Endodermal cell (in vitro differentiated cells): ENCODE data around the gene CD151. TPM values are rescaled to one million over a fixed set of nuclear protein-coding genes. Genes with fewer than 3 reads are reported as not detected.

Experiments
- DNase-seq: peaks from one replicate; pipeline ENCODE4 v3.0.0-alpha.2; 2017
- H3K27ac ChIP-seq: 2 replicates; pipeline ENCODE4 v1.5.1; 2013; ENCODE audit warnings: mild to moderate bottlenecking, low read depth, low read length, moderate library complexity
- H3K27me3 ChIP-seq: 2 replicates; pipeline ENCODE4 v1.6.1; 2013; ENCODE audit warnings: mild to moderate bottlenecking, low read length, moderate library complexity; ENCODE audit not compliant: insufficient read depth, control insufficient read depth, poor library complexity, severe bottlenecking
- H3K36me3 ChIP-seq: 2 replicates; pipeline ENCODE4 v1.7.0; 2013; ENCODE audit warnings: mild to moderate bottlenecking, low read length, moderate library complexity; ENCODE audit not compliant: control insufficient read depth, insufficient read depth
- H3K4me1 ChIP-seq: one replicate; pipeline ENCODE4 v1.7.0; 2013; ENCODE audit warnings: low read length; ENCODE audit not compliant: control insufficient read depth, insufficient read depth
- H3K4me3 ChIP-seq: 2 replicates; pipeline ENCODE4 v1.5.1; 2013; ENCODE audit warnings: mild to moderate bottlenecking, low read length, moderate library complexity
- H3K9ac ChIP-seq: 2 replicates; pipeline ENCODE4 v1.6.1; 2013; ENCODE audit warnings: mild to moderate bottlenecking, low read length, moderate library complexity; ENCODE audit not compliant: poor library complexity, severe bottlenecking; ENCODE audit errors: extremely low read depth
- H3K9me3 ChIP-seq: 2 replicates; pipeline ENCODE4 v1.6.1; 2013; ENCODE audit warnings: mild to moderate bottlenecking, low read length, moderate library complexity; ENCODE audit not compliant: control insufficient read depth
- H3K27ac Mint-ChIP-seq: 2 replicates; pipeline ENCODE4 v1.8.0; 2020; ENCODE audit warnings: mixed read lengths
- H3K27me3 Mint-ChIP-seq: 2 replicates; pipeline ENCODE4 v1.8.0; 2021; ENCODE audit warnings: mild to moderate bottlenecking, mixed read lengths; ENCODE audit not compliant: insufficient read depth
- H3K36me3 Mint-ChIP-seq: 2 replicates; pipeline ENCODE4 v1.8.0; 2020; ENCODE audit warnings: low read depth, mixed read lengths
- H3K4me1 Mint-ChIP-seq: 2 replicates; pipeline ENCODE4 v1.8.0; 2020; ENCODE audit warnings: mixed read lengths
- H3K4me3 Mint-ChIP-seq: 2 replicates; pipeline ENCODE4 v1.8.0; 2020; ENCODE audit warnings: mild to moderate bottlenecking, moderate library complexity, mixed read lengths
- H3K9me3 Mint-ChIP-seq: 2 replicates; pipeline ENCODE4 v1.8.0; 2020; ENCODE audit warnings: mild to moderate bottlenecking, mixed read lengths
- CTCF ChIP-seq: fragments of 200-600 bp; sonication (generic); conservative IDR thresholded peaks from 2 replicates; pipeline ENCODE4 v1.5.0; 2021; ENCODE audit warnings: antibody characterized with exemption, mild to moderate bottlenecking
- WGBS, 2 experiments: methylation state at CpG; one replicate each; pipeline versions ENCODE4 v1.1.5 to v1.1.7; 2013; ENCODE audit warnings: missing lambda C conversion rate in 2 of 2, mixed read lengths in 1 of 2; ENCODE audit not compliant: insufficient coverage in 1 of 2, insufficient read length in 1 of 2; 5-methylcytosine and 5-hydroxymethylcytosine counted together
- total RNA-seq, 2 donors: library from RNA; stranded (reverse); fragmentation: NEBNext Ultra II Directional in 1 of 2; extraction: Animal tissue kit (Norgen Biotek cat#: 25700) in 1 of 2; gene quantifications; 2 replicates in 1 of 2; 3 replicates in 1 of 2; pipeline ENCODE4 v1.2.1, GENCODE V29; 2021

CD151 gene
- total RNA-seq, 2 donors from 2014 or later = 139 to 165 TPM

- no peak for DNase-seq
- Mint-ChIP-seq H3K9me3 (no peaks in the 10 kb centered on the region), H3K27me3 (no peaks in the 10 kb centered on the region), H3K4me1 (peaks cover 2% of the 10 kb centered on the region), H3K4me3 (no peak overlapping the region), H3K36me3 (peaks cover 26% of the 10 kb centered on the region), H3K27ac (no peak overlapping the region)
- Histone ChIP-seq H3K4me3 (no peak overlapping the region), H3K9ac (no peak overlapping the region), H3K27ac (no peak overlapping the region), H3K9me3 (no peaks in the 10 kb centered on the region), H3K27me3 (no peaks in the 10 kb centered on the region), H3K4me1 (no peaks in the 10 kb centered on the region), H3K36me3 (peaks cover 11% of the 10 kb centered on the region)
- WGBS, 2 experiments = 93 to 96% methylated on average over 11 to 14 of the region's 14 CpGs
- no peak for TF ChIP-seq CTCF
Measured at GRCh38 chr11:887589-887988, 54.8 kb downstream of the CD151 start.

Other genes starting within 250 kb of the CD151 start
- gene IRF7, start 217.0 kb upstream of the CD151 start, total RNA-seq = 10 to 100 TPM in 1 of 2 donors, 1 to 10 TPM in 1; 9.3 to 16.8 TPM
- under 1 TPM; 0.13 to 0.27 TPM for gene CDHR5, start 208.0 kb upstream of the CD151 start, total RNA-seq
- 1 to 10 TPM; 3.9 to 6.1 TPM for gene SCT, start 205.8 kb upstream of the CD151 start, total RNA-seq
- 1 to 10 TPM; 1.8 to 2.7 TPM for gene DRD4, start 195.7 kb upstream of the CD151 start, total RNA-seq
- gene DEAF1, start 137.7 kb upstream of the CD151 start, total RNA-seq = 10 to 100 TPM; 44.1 to 51.9 TPM
- gene TMEM80, start 137.1 kb upstream of the CD151 start, total RNA-seq = 10 to 100 TPM; 13.2 to 19.1 TPM
- 10 to 100 TPM; 26.2 to 28.0 TPM for gene EPS8L2, start 126.7 kb upstream of the CD151 start, total RNA-seq
- 100 to 1,000 TPM; 177 to 221 TPM for gene TALDO1, start 85.5 kb upstream of the CD151 start, total RNA-seq
- 10 to 100 TPM; 57.2 to 63.2 TPM for gene GATD1, start 55.5 kb upstream of the CD151 start, total RNA-seq
- not detected for gene CEND1, start 42.9 kb upstream of the CD151 start, total RNA-seq
- gene SLC25A22, start 34.7 kb upstream of the CD151 start, total RNA-seq = 10 to 100 TPM; 46.5 to 56.2 TPM
- gene PIDD1, start 27.7 kb upstream of the CD151 start, total RNA-seq = 10 to 100 TPM; 39.9 to 48.8 TPM
- 1,000 to 10,000 TPM; 1,966 to 2,020 TPM for gene RPLP2, start 23.0 kb upstream of the CD151 start, total RNA-seq
- gene PNPLA2, start 14.0 kb upstream of the CD151 start, total RNA-seq = 10 to 100 TPM; 77.0 to 77.6 TPM
- gene CRACR2B, start 5.0 kb upstream of the CD151 start, total RNA-seq = 10 to 100 TPM; 22.3 to 28.1 TPM
- gene POLR2L, start 9.6 kb downstream of the CD151 start, total RNA-seq = 100 to 1,000 TPM; 139 to 148 TPM
- 10 to 100 TPM; 56.8 to 71.1 TPM for gene TSPAN4, start 9.9 kb downstream of the CD151 start, total RNA-seq
- gene CHID1, start 77.9 kb downstream of the CD151 start, total RNA-seq = 10 to 100 TPM; 82.0 to 83.5 TPM
- gene AP2A2, start 92.9 kb downstream of the CD151 start, total RNA-seq = 10 to 100 TPM; 79.4 to 97.7 TPM
- gene MUC6, start 203.8 kb downstream of the CD151 start, total RNA-seq = under 1 TPM; 0.26 to 0.40 TPM
- not detected for gene MUC2, start 241.9 kb downstream of the CD151 start, total RNA-seq